Colon (tissue), 2 donors: ENCODE measurements around the gene PLA2G15.

Experiments used
- FAIRE-seq: peaks from 2 replicates; lab custom pipeline; 2012; peaks lifted over from hg19 to GRCh38; lab: Jason Lieb, UNC
- donor health status: control.
- donor health status: control.

PLA2G15 gene

GRCh38 chr16:68244903-68245853, at the start of gene PLA2G15:
Gene PLA2G15 (plus strand): TSS chr16:68245373. CDS start chr16:68245427, 54 bp downstream.
- FAIRE-seq, result no peak

- no peak for FAIRE-seq
Observed at GRCh38 chr16:68197250-68197649, 47.9 kb upstream of the PLA2G15 start.

GRCh38 chr16:68200088-68200783, 44.9 kb upstream of the PLA2G15 start:
- no peak for FAIRE-seq

GRCh38 chr16:68202091-68202519, 43.1 kb upstream of the PLA2G15 start:
- no peak for FAIRE-seq

- FAIRE-seq, result no peak
Observed at GRCh38 chr16:68206245-68206644, 38.9 kb upstream of the PLA2G15 start.

- no peak for FAIRE-seq
Observed at GRCh38 chr16:68214726-68215125, 30.4 kb upstream of the PLA2G15 start.

- no peak for FAIRE-seq
Observed at GRCh38 chr16:68215302-68215701, 29.9 kb upstream of the PLA2G15 start.

GRCh38 chr16:68216240-68216639, 28.9 kb upstream of the PLA2G15 start:
- FAIRE-seq, result no peak

- FAIRE-seq, result no peak
Observed at GRCh38 chr16:68217506-68217905, 27.7 kb upstream of the PLA2G15 start.

- FAIRE-seq, result no peak
Observed at GRCh38 chr16:68219725-68220351, 25.3 kb upstream of the PLA2G15 start.

- FAIRE-seq, result no peak
Observed at GRCh38 chr16:68223072-68223471, 22.1 kb upstream of the PLA2G15 start.

- no peak for FAIRE-seq
Observed at GRCh38 chr16:68226116-68226515, 19.1 kb upstream of the PLA2G15 start.

GRCh38 chr16:68227183-68227793, 17.9 kb upstream of the PLA2G15 start:
- no peak for FAIRE-seq

- FAIRE-seq, result no peak
Observed at GRCh38 chr16:68227850-68228553, 17.2 kb upstream of the PLA2G15 start.

- no peak for FAIRE-seq
Observed at GRCh38 chr16:68228652-68229051, 16.5 kb upstream of the PLA2G15 start.

GRCh38 chr16:68229431-68230175, 15.6 kb upstream of the PLA2G15 start:
- no peak for FAIRE-seq

- no peak for FAIRE-seq
Observed at GRCh38 chr16:68230176-68230571, 15.0 kb upstream of the PLA2G15 start.

GRCh38 chr16:68230956-68231355, 14.2 kb upstream of the PLA2G15 start:
- no peak for FAIRE-seq

GRCh38 chr16:68231384-68232136, 13.6 kb upstream of the PLA2G15 start:
- no peak for FAIRE-seq

- no peak for FAIRE-seq
Observed at GRCh38 chr16:68232335-68232734, 12.8 kb upstream of the PLA2G15 start.
